Measurements from ENCODE around the gene CSNK1D.
"Not testable (repeated sequence)": the region's sequence is repeated elsewhere in the genome, so short reads cannot be mapped to it uniquely, and the experiment has no call there.

CSNK1D gene

GRCh38 chr17:82215095-82215971 is 58.2 kb downstream of the CSNK1D start:
- DNase-seq (ENCODE audit: low read depth): no peak

- DNase-seq (ENCODE audit: low read depth): no peak
Observed at GRCh38 chr17:82214012-82214628, 59.4 kb downstream of the CSNK1D start.

- peak; percentile 48 for DNase-seq (ENCODE audit: low read depth)
Observed at GRCh38 chr17:82213251-82214011, 60.1 kb downstream of the CSNK1D start.

- no peak for DNase-seq (ENCODE audit: low read depth)
Observed at GRCh38 chr17:82212331-82213250, 60.9 kb downstream of the CSNK1D start, which contains the start of gene CCDC57. TSS of gene CCDC57 (minus strand) at chr17:82212842. CDS start at chr17:82201944, 10,898 bp downstream.

- DNase-seq (ENCODE audit: low read depth): not testable (repeated sequence)
Observed at GRCh38 chr17:82210655-82211054, 62.8 kb downstream of the CSNK1D start.

GRCh38 chr17:82205720-82206508 is 67.6 kb downstream of the CSNK1D start:
- peak; percentile 47 for DNase-seq (ENCODE audit: low read depth)

- DNase-seq (ENCODE audit: low read depth): no peak
Observed at GRCh38 chr17:82204831-82205719, 68.4 kb downstream of the CSNK1D start.

- DNase-seq (ENCODE audit: low read depth): no peak
Observed at GRCh38 chr17:82203920-82204319, 69.6 kb downstream of the CSNK1D start.

GRCh38 chr17:82202981-82203380 is 70.5 kb downstream of the CSNK1D start:
- DNase-seq (ENCODE audit: low read depth): no peak

- DNase-seq (ENCODE audit: low read depth): no peak
Observed at GRCh38 chr17:82201498-82201910, 72.0 kb downstream of the CSNK1D start.

- DNase-seq (ENCODE audit: low read depth): no peak
Observed at GRCh38 chr17:82200743-82201497, 72.6 kb downstream of the CSNK1D start.

GRCh38 chr17:82200135-82200534 is 73.4 kb downstream of the CSNK1D start:
- no peak for DNase-seq (ENCODE audit: low read depth)

- DNase-seq (ENCODE audit: low read depth): no peak
Observed at GRCh38 chr17:82199496-82199895, 74.0 kb downstream of the CSNK1D start.

- DNase-seq (ENCODE audit: low read depth): no peak
Observed at GRCh38 chr17:82198092-82198491, 75.4 kb downstream of the CSNK1D start.

GRCh38 chr17:82195675-82196672 is 77.5 kb downstream of the CSNK1D start:
- DNase-seq (ENCODE audit: low read depth): no peak

GRCh38 chr17:82194765-82195164 is 78.7 kb downstream of the CSNK1D start:
- no peak for DNase-seq (ENCODE audit: low read depth)

GRCh38 chr17:82193520-82194220 is 79.8 kb downstream of the CSNK1D start:
- no peak for DNase-seq (ENCODE audit: low read depth)
